ENCODE results near the gene PRAMEF18.
"Not testable (repeated sequence)": the region's sequence is repeated elsewhere in the genome, so short reads cannot be mapped to it uniquely, and the experiment has no call there.

PRAMEF18 gene

DNA sequence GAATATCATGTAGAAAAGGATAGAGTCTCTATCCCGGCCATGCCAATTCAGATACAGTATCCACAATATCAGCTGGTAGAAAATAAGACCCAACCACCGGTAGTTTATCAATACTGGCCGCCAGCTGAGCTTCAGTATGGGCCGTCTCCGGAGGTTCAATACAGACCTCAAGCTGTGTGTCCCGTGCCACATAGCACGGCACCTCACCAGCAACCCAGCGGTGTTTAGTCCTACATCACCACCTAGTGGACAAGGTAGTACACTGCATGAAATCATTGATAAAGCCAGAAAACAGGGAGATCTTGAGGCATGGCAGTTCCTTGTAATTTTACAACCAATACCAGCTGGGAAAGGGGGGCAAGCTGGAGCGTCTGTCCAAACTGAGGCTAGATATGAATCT is 17.2 kb downstream of the PRAMEF18 start:
- DNase-seq (ENCODE audit: low read depth), result not testable (repeated sequence)

GRCh38 chr1:13201309-13201708 is 24.6 kb downstream of the PRAMEF18 start, which contains the start of gene PRAMEF13:
PRAMEF13 (minus strand) TSS chr1:13201409; CDS start chr1:13199589, 1,820 bp downstream.
- not testable (repeated sequence) for DNase-seq (ENCODE audit: low read depth)
